ENCODE results near the gene MPP7. TPM values are rescaled to one million over a fixed set of nuclear protein-coding genes. Genes with fewer than 3 reads are reported as not detected.

MPP7 gene
- total RNA-seq, 1 experiment from 2014 or later = 79.4 TPM

- no peak for DNase-seq
- no peaks in the 10 kb centered on the region for H3K36me3 Mint-ChIP-seq (ENCODE audit: insufficient read depth, unreplicated experiment)
- H3K4me1 Mint-ChIP-seq (ENCODE audit: low read depth, unreplicated experiment) = peaks cover 6% of the 10 kb centered on the region
- ChIA-PET POLR2A (no interaction called here), CTCF (no interaction called here)
- Histone ChIP-seq H3K4me1 (peaks cover under 1% of the 10 kb centered on the region; the same call in 1 of the 2 replicates), H3K4me3 (ENCODE audit: low read depth, low read length) (no peak overlapping the region), H3K9me3 (no peaks in the 10 kb centered on the region), H3K27me3 (replicated peaks; ENCODE audit: control insufficient read depth, insufficient read depth, low read length) (no peaks in the 10 kb centered on the region), H3K36me3 (ENCODE audit: control insufficient read depth, insufficient read depth, low read length) (no peaks in the 10 kb centered on the region)
- no peak overlapping the region for H3K4me3 Mint-ChIP-seq (ENCODE audit: unreplicated experiment)
- intact Hi-C loops (cut with micrococcal nuclease; ENCODE audit: unreplicated experiment) = no loop called here
- no peak overlapping the region for H3K27ac Mint-ChIP-seq (ENCODE audit: unreplicated experiment)
- no peaks in the 10 kb centered on the region for H3K27me3 Mint-ChIP-seq (ENCODE audit: insufficient read depth, unreplicated experiment)
- no peak for TF ChIP-seq CTCF (IDR thresholded peaks at IDR 0.05; ENCODE audit: insufficient read depth in 1 of 2, low read depth in 1 of 2, low read length in 1 of 2, severe bottlenecking in 1 of 2, unreplicated experiment in 1 of 2)
- H3K9me3 Mint-ChIP-seq (ENCODE audit: unreplicated experiment) = peaks cover 10% of the 10 kb centered on the region
- BruUV-seq (replicated peaks) = no TSS peak
Measured at GRCh38 chr10:28311104-28311503, 8.2 kb upstream of the MPP7 start.

GRCh38 chr10:28307267-28307666 is 4.4 kb upstream of the MPP7 start:
- ChIA-PET POLR2A (no interaction called here), CTCF (no interaction called here)
- Histone ChIP-seq H3K36me3 (ENCODE audit: control insufficient read depth, insufficient read depth, low read length) (no peaks in the 10 kb centered on the region), H3K27me3 (replicated peaks; ENCODE audit: control insufficient read depth, insufficient read depth, low read length) (no peaks in the 10 kb centered on the region), H3K4me3 (ENCODE audit: low read depth, low read length) (no peak overlapping the region), H3K4me1 (peaks cover 18% of the 10 kb centered on the region), H3K9me3 (no peaks in the 10 kb centered on the region)
- DNase-seq = no peak
- intact Hi-C loops (cut with micrococcal nuclease; ENCODE audit: unreplicated experiment) = no loop called here
- peaks cover 5% of the 10 kb centered on the region for H3K36me3 Mint-ChIP-seq (ENCODE audit: insufficient read depth, unreplicated experiment)
- TF ChIP-seq CTCF (IDR thresholded peaks at IDR 0.05; ENCODE audit: insufficient read depth in 1 of 2, low read depth in 1 of 2, low read length in 1 of 2, severe bottlenecking in 1 of 2, unreplicated experiment in 1 of 2) = no peak
- no peaks in the 10 kb centered on the region for H3K27me3 Mint-ChIP-seq (ENCODE audit: insufficient read depth, unreplicated experiment)
- peaks cover 29% of the 10 kb centered on the region for H3K4me1 Mint-ChIP-seq (ENCODE audit: low read depth, unreplicated experiment)
- peaks cover 7% of the 10 kb centered on the region for H3K9me3 Mint-ChIP-seq (ENCODE audit: unreplicated experiment)
- no TSS peak for BruUV-seq (replicated peaks)
- no peak overlapping the region for H3K27ac Mint-ChIP-seq (ENCODE audit: unreplicated experiment)
- no peak overlapping the region for H3K4me3 Mint-ChIP-seq (ENCODE audit: unreplicated experiment)

- no peaks in the 10 kb centered on the region for H3K9me3 Mint-ChIP-seq (ENCODE audit: unreplicated experiment)
- no TSS peak for BruUV-seq (replicated peaks)
- peak overlapping the region; percentile 62 for H3K27ac Mint-ChIP-seq (ENCODE audit: unreplicated experiment)
- TF ChIP-seq CTCF (IDR thresholded peaks at IDR 0.05; ENCODE audit: insufficient read depth in 1 of 2, low read depth in 1 of 2, low read length in 1 of 2, severe bottlenecking in 1 of 2, unreplicated experiment in 1 of 2) = no peak
- H3K4me3 Mint-ChIP-seq (ENCODE audit: unreplicated experiment) = no peak overlapping the region
- H3K4me1 ChIP-seq = peaks cover 27% of the 10 kb centered on the region
- POLR2A ChIA-PET = no interaction called here
- no peak overlapping the region for H3K4me3 ChIP-seq (ENCODE audit: low read depth, low read length)
- peaks cover 5% of the 10 kb centered on the region for H3K36me3 Mint-ChIP-seq (ENCODE audit: insufficient read depth, unreplicated experiment)
- peaks cover 40% of the 10 kb centered on the region for H3K4me1 Mint-ChIP-seq (ENCODE audit: low read depth, unreplicated experiment)
- no peaks in the 10 kb centered on the region for H3K27me3 ChIP-seq (replicated peaks; ENCODE audit: control insufficient read depth, insufficient read depth, low read length)
- no peaks in the 10 kb centered on the region for H3K36me3 ChIP-seq (ENCODE audit: control insufficient read depth, insufficient read depth, low read length)
- no peaks in the 10 kb centered on the region for H3K27me3 Mint-ChIP-seq (ENCODE audit: insufficient read depth, unreplicated experiment)
- no peaks in the 10 kb centered on the region for H3K9me3 ChIP-seq
- CTCF ChIA-PET = no interaction called here
- intact Hi-C loops (cut with micrococcal nuclease; ENCODE audit: unreplicated experiment) = no loop called here
- no peak for DNase-seq
Measured at GRCh38 chr10:28305553-28305952, 2.7 kb upstream of the MPP7 start.
